ENCODE measurements around the gene SLC19A1.

The SLC19A1 gene

GRCh38 chr21:45575304-45575992 is 33.2 kb upstream of the SLC19A1 start:
- intact Hi-C loops (cut with DNase I; ENCODE audit: low total_unique reads): no loop called here
- H3K9me3 ChIP-seq: no peaks in the 10 kb centered on the region
- H3K27ac ChIP-seq: no peak overlapping the region
- DNase-seq: peak in 1 of 2 donors; percentile 55
- no peaks in the 10 kb centered on the region for H3K36me3 ChIP-seq
- peaks cover 0 to 74% of the 10 kb centered on the region in 2 donors for H3K27me3 ChIP-seq
- H3K4me1 ChIP-seq: no peaks in the 10 kb centered on the region
- no peak overlapping the region for H3K4me3 ChIP-seq
- TF ChIP-seq CTCF (IDR thresholded peaks at IDR 0.05): no peak

- Histone ChIP-seq H3K27ac (no peak overlapping the region), H3K27me3 (peaks cover 0 to 72% of the 10 kb centered on the region in 2 donors), H3K4me3 (no peak overlapping the region), H3K36me3 (no peaks in the 10 kb centered on the region), H3K4me1 (no peaks in the 10 kb centered on the region), H3K9me3 (no peaks in the 10 kb centered on the region)
- peak in 1 of 2 donors; percentile 37 for DNase-seq
- intact Hi-C loops (cut with DNase I; ENCODE audit: low total_unique reads): no loop called here
- TF ChIP-seq CTCF (IDR thresholded peaks at IDR 0.05): no peak
These were observed 32.5 kb upstream of the SLC19A1 start for GRCh38 chr21:45574691-45575090.

- Histone ChIP-seq H3K4me1 (no peaks in the 10 kb centered on the region), H3K9me3 (no peaks in the 10 kb centered on the region), H3K4me3 (no peak overlapping the region), H3K36me3 (no peaks in the 10 kb centered on the region), H3K27ac (no peak overlapping the region), H3K27me3 (peaks cover 0 to 71% of the 10 kb centered on the region in 2 donors)
- intact Hi-C loops (cut with DNase I; ENCODE audit: low total_unique reads): no loop called here
- peak in 1 of 2 donors; percentile 53 for DNase-seq
- no peak for TF ChIP-seq CTCF (IDR thresholded peaks at IDR 0.05)
These were observed 31.9 kb upstream of the SLC19A1 start for GRCh38 chr21:45574081-45574501.

- Histone ChIP-seq H3K27ac (no peak overlapping the region), H3K36me3 (no peaks in the 10 kb centered on the region), H3K4me1 (no peaks in the 10 kb centered on the region), H3K4me3 (no peak overlapping the region), H3K9me3 (no peaks in the 10 kb centered on the region), H3K27me3 (peaks cover 0 to 68% of the 10 kb centered on the region in 2 donors)
- intact Hi-C loops (cut with DNase I; ENCODE audit: low total_unique reads): no loop called here
- DNase-seq: no peak
- TF ChIP-seq CTCF (IDR thresholded peaks at IDR 0.05): no peak
These were observed 31.3 kb upstream of the SLC19A1 start for GRCh38 chr21:45573452-45574035.

GRCh38 chr21:45572783-45573451 is 30.7 kb upstream of the SLC19A1 start:
- no peak overlapping the region for H3K27ac ChIP-seq
- no peak overlapping the region for H3K4me3 ChIP-seq
- peaks cover 0 to 65% of the 10 kb centered on the region in 2 donors for H3K27me3 ChIP-seq
- intact Hi-C loops (cut with DNase I; ENCODE audit: low total_unique reads): no loop called here
- no peaks in the 10 kb centered on the region for H3K4me1 ChIP-seq
- H3K9me3 ChIP-seq: no peaks in the 10 kb centered on the region
- DNase-seq: peak in 1 of 2 donors; percentile 24
- H3K36me3 ChIP-seq: no peaks in the 10 kb centered on the region
- TF ChIP-seq CTCF (IDR thresholded peaks at IDR 0.05): no peak

Data from tibial artery (tissue), 4 donors.